ENCODE measurements around the gene RNF212B.
A peak's percentile ranks its signal among the peaks of the same experiment; 100 is the strongest.
"Not testable (repeated sequence)": the region's sequence is repeated elsewhere in the genome, so short reads cannot be mapped to it uniquely, and the experiment has no call there.

The RNF212B gene

DNA sequence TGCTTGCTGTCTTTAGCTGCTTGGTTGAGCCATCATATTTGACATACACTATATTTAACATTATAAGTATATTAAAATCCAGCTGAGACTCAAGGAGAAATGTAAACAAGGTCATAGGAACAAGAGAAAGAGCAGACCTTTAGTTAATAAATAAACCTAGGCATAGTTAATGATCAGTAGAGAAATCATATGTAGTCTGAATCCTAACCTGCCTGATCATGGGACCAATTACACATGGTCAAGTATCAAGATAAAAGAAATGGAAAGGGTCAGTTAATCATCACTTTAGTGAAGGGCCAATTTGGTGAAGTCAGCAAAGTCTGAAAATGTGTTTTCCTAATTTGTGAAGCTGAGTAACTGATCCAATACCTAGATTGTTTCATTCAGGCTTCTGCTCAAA is 7.5 kb downstream of the RNF212B start:
- no peak for DNase-seq

DNA sequence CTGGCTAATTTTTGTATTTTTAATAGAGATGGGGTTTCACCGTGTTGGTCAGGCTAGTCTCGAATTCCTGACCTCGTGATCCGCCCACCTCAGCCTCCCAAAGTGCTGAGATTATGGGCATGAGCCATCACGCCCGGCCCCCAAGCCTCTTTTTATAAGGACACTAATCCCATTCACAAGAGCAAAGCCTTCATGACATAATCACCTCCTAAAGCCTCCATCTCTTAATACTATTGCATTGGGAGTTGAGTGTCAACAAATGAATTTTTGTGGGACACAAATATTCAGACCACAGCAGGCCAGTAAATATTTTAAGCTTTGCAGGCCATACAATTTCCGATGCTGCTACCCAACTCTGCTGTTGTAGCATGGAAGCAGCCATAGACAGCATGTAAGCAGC is 10.9 kb downstream of the RNF212B start:
- no peak for DNase-seq

DNA sequence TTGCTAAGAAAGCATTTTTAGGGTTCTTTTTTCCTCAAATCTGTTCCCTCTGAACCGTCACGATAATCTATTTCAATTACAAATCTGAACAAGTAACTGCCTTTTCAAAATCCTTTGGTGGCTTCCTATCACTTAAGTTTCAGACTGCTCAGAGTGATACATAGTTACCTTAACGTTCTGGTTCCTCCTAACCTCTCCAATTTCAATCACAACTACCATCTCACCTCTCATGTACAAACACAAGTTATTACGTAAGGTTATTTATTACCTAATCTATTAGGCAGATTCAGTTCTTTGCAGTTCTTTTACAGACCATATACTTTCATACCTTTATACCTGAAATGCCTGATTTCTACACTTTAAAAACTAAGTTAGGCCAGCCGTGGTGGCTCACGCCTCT is 12.1 kb downstream of the RNF212B start:
- DNase-seq, result no peak

DNA sequence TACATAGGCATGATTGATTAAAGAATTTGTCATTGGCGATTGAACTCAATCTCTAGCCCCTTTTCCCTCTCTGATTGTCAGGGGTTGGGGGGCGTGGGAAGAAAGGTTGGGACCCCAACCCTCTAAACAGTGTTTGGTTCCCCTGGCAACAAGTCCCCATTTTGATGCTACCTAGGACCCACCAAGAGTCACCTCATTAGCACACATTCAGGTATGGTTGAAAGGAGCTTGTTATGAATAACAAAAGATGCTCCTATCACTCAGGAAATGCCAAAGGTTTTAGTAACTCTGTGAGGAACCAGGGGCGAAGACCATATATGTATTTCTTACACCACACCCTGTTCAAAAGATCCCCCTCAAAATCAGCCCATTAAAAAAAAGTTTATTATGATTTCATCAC is 14.3 kb downstream of the RNF212B start:
- no peak for DNase-seq

DNA sequence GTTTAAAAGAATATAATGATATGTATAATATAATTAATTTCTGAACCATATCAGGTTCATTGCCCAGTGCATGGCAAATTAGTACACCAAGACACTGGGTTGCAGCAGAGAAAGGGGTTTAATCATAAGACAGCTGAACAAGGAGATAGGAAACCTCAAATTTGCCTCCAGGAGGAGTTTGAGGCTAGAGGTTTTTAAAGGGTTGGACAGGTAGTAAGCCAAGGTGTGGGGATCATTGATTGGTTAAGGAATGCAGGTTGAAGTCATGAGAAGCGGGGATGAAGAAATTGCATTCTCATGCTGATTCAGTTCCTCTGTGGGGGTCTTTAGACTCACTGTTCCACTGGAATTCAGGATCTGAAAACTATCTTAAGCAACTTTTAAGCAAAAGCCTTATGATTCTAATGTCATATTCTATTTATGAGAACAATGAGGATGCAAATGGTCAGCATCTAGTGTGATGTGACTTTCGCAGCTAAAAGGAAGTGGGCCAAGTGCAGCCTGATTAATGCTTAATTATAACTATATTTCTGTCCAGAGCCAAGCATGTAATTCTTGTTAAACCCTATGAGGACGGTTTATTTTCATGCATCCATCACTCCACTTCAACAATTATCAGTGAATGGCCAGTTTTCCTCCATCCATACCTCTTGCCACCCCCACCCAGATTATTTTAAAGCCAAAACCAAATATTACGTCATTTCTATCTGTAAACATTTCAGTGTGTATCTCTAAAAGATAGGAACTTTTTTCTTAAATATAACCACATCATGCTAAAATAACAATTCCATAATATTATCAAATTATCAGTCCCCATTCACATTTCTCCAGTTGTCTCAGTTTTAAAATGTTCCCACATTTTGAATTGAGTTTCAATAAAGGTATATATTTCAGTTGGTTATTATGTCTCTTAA is 14.9 kb downstream of the RNF212B start:
- no peak for DNase-seq

DNA sequence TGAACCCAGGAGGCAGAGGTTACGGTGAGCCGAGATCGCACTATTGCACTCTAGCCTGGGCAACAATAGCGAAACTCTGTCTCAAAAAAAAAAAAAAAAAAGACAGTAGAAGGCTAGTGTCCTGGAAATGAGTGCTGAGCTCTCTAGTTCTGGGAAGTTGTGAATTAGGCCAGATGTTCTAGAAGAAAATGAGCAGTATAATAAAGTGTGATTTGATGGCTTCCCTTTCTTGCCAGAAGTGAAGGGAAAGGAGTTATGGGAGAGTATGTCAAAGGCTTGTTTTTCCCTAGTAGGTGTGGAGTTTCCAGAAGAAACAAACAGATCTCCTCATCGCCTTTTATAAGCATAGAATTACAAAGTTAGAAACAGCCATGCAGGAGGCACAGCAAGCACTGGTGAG is 20.5 kb downstream of the RNF212B start:
- no peak for DNase-seq

DNA sequence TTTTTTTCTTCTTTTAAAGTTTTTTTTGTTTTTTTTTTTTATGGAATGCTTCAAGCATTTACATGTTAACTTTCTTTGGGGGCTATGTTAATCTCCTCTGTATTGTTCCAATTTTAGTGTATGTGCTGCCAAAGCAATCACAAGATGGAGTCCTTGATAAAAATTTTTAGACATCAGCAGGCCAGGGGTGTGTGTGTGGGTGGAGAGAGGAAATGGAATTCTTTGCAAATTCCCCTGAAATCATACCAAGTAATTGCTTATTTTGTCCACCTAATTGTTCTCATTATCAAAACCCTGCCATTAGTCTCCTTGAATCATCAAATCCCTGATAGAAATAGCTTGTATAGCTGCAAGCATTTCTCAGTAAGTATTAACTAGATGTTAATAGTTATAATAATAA is 21.7 kb downstream of the RNF212B start:
- DNase-seq, result no peak

DNA sequence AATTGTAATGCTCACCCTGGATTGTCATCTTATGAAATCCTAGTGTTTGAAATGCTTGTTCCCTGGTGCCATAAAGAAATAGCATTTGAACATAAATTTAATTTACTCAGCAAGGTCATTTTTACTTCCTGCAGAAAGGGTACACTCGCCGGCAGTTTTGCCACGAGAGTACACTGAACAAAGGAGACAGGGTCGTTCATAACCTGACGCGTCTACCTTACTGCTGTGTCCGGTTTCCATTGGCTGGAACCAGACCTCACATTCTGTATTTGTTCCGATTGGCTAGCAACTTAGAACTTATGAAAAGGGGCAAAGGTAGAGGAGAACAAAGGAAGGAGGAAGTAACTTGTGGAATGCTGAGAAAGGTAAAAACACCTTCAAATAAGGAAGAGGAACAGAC is 23.1 kb downstream of the RNF212B start:
- not testable (repeated sequence) for DNase-seq

DNA sequence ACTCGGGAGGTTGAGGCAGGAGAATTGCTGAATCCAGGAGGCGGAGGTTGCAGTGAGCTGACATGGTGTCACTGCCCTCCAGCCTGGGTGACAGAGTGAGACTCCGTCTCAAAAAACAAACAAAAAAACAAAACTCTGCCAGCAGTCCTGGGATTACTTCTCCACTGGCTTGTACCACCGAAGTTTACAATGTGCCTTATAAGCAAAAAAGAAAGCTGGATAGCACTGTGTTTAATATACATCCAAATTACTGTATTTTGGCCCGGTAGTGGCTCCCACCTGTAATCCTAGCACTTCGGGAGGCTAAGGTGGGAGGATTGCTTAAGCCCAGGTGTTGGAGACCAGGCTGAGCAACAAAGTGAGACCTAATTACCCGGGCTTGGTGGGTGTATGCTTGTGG is 31.5 kb downstream of the RNF212B start:
- DNase-seq, result no peak

DNA sequence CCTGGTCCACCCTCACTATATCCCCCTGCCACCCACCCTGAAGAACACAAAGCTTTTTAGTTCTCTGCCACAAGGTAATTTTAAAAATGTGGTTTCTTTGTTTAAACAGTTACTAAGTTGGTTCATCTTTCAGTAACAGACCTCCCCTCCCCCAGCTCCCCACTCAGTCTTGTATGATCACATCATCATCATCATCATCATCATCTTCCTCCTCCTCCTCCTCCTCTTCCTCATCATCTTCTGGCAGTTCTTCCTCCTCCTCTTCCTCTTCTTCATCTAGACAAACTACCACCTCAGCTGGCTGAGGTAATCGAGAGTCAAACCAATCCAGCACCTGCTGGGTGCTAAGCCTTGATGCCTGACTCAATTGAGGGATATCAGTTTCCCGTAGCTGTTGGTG is 37.7 kb downstream of the RNF212B start:
- DNase-seq, result no peak

DNA sequence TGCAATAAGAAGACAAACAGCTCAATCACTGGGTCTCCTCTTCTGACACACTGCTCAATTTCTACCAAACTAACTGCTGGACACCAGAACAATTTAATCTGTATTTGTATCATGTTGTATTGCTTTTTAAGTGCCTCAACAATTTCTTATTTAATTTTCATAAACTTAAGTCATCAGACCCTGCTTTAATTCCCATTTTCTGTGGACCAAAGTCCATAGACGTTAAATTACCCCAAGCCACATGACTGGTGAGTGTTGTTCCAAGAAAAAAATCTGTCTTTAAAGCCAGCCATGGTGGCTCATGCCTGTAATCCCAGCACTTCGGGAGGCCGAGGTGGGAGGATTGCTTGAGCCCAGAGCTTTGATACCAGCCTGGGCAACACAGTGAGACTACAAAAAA is 39.5 kb downstream of the RNF212B start:
- no peak for DNase-seq

DNA sequence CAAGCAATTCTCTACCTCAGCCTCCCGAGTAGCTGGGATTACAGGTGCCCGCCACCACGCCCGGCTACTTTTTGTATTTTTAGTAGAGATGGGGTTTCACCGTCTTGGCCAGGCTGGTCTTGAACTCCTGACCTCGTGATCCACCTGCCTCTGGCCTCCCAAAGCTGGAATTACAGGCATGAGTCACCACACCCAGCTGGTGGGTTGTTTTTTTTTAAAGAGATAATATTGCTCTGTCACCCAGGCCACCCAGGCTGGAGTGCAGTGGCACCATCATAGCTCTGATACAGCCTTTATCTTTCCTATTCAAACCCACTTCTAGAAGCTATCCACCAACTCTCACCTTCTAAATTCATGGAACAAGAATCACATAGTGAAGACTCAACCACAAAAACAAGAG is 40.2 kb downstream of the RNF212B start:
- DNase-seq, result not testable (repeated sequence)

DNA sequence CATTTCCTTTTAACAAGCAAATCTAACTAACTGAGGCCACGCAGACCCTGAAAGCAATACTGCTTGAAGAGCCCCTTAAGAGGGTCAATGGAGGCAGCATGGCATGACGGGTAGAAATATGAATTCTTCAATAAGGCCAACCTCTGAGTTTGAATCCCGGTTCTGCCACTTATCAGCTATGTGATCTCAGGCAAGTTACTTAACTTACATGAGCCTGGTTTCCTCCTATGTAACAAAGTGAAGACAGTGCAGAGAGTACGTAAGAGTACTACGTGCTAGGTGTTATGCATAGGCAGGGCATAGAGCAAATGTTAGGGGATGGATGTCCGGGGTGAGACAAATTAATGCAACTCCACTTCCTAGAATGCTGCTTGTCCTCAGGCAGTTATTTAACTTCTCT is 43.5 kb downstream of the RNF212B start:
- DNase-seq, result no peak

DNA sequence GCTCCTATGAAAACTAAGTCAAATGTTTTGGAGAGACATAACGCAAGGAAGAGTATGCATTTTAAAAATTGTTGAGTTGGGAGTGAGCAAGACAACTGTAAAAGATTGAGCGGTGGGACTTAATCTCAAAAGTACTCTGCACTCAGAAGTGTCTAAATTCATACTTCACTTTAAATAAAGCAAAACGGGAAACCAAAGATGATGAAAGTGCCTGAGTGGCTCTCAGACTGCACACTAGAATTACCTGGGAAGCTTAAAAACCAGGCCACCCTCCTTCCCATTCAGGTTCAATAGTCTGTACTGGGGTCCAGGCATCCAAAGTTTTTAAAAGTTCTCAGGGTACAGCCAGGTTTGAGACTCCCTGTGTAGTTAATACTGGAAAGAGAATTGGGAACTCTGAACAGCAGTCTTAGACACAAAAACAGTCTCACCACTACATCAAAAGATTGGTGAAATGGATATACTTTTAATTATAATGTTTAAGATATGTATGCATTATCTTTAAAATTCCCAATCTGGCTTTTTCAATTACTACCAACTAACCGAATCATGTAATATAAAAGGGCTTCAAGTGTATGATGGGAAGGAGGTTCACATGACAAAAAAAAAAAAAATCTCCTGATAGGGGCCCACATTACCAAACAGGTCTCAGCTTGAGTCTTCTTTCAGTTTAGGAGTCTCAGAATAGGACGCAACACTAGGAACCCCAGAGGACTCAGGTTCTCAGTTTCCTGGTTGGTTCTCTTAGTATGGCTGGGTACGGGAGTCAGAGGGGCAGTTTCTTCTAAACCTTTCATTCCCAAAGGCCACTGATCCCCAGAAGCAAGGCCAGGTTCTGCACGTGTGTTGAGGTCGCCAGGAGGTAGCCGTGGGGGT is 47.2 kb downstream of the RNF212B start:
- no peak for DNase-seq

DNA sequence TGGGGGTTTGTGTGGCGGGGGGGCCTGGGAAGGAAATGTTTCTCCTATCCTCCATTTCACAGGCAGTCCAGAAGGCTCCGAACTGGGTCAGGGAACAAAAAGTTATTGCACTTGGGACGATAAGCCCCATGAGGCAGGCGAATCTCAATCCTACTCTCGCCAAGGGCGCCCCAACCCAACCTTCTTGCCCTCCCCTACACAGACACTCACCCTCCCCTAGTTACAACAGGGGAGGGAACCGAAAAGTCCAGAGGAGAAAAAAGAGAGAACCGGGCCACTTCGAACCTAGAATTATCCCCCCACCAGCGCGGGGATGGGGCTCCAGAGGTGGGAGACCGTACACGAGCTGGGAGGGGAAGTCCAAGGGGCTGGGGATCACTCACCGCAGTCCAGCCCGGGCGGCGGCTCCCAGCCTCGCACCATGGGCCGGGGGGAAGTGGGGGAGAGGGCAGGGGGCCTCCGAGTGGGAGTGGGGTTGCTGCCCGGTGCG is 47.8 kb downstream of the RNF212B start:
- no peak for DNase-seq

DNA sequence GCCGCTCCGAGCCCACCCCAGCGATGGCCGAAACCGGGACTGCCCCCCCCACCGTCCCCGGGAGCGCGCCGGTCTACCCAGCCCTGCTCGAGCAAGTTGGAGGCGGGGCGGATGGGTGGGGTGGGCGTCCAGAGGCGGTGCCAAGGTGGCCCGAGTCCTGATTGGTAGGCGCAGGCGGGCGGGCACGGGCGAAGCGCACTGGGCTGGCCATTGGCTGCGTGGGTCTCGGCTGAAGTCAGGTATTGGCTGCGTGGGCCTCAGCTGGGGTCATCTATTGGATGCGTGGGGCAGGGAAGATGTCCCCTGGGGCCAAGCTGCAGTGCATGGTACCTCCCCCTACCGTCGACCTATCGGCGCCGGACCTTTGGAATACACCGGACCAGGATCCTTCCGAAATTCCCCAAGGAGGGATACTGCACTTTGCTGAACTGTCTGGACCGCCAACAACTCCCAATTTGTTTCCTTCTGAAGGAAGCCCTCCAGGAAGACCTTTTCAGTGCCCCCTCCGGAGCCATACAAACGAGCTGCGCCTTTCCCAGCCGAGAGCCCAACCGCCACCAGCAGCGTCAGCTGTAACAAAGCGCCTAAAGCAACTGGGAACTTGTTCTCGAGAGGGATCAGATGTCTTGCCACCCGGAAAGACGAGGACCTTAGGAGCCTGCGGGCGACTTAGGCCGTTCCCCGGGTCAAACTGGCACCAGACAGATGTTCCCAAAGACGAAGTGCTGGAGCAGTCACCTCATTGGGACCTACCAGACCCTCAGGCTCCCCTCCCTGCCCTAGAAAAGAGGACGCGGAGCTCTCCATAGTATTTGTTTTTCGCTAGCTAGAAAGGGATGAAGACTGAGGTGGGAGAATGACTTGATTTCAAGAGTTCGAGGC is 48.5 kb downstream of the RNF212B start, which contains the start of gene HOMEZ:
Gene HOMEZ (minus strand): TSS at position 113 of the 882 bp plus-strand sequence. CDS start 180 bp downstream, outside the sequence.
- DNase-seq, result peak; percentile 87

DNA sequence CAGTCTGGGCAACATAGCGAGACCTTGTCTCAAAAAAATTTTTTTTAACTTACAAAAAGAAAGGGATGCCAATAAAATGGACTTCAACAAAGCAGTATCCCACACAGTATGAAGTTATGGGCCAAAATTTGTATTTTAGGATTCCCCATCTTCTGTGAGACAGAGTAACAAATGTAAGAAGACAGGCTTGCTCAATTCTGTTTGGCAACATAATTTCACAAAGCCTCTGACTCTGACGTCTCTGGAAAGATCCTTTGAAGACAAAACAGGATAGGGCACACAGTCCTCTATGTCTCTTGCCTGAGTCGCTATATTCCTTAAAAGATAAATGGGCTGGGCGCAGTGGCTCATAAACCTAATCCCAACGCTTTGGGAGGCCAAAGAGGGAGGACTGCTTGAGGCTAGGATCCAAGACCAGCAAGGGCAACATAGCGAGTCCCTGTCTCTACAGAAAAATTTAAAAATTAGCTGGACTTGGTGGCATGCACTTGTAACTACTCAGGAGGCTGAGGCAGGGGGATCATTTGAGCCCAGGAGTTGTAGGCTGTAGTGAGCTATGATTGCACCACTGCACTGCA is 49.3 kb downstream of the RNF212B start:
- DNase-seq, result no peak

DNA sequence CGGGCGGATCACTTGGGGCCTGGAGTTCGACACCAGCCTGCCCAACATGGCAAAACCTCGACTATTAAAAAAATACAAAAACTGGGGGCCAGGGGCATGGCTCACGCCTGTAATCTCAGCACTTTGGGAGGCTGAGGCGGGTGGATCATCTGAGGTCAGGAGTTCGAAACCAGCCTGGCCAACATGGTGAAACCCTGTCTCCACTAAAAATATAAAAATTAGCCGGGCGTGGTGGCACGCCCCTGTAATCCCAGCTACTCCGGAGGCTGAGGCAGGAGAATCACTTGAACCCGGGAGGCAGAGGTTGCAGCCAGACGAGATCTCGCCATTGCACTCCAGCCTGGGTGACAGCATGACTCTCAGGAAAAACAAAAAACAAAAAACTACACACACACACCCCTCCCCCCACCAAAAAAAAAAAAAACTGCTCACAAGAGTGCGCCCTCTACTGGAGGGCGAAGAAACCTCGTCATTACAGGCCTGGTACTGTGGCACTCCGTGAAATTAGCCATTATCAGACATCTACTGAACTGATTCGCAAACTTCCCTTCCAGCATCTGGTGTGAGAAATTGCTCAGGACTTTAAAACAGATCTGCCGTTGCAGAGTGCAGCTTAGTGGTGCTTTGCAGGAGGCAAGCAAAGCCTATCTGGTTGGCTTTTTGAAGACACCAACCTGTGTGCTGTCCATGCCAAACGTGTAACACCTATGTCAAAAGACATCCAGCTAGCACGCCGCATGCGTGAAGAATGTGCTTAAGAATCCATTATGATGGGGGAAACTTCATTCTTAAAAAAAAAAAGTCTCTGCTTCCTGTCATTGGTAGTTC is 57.2 kb downstream of the RNF212B start:
- DNase-seq, result no peak

DNA sequence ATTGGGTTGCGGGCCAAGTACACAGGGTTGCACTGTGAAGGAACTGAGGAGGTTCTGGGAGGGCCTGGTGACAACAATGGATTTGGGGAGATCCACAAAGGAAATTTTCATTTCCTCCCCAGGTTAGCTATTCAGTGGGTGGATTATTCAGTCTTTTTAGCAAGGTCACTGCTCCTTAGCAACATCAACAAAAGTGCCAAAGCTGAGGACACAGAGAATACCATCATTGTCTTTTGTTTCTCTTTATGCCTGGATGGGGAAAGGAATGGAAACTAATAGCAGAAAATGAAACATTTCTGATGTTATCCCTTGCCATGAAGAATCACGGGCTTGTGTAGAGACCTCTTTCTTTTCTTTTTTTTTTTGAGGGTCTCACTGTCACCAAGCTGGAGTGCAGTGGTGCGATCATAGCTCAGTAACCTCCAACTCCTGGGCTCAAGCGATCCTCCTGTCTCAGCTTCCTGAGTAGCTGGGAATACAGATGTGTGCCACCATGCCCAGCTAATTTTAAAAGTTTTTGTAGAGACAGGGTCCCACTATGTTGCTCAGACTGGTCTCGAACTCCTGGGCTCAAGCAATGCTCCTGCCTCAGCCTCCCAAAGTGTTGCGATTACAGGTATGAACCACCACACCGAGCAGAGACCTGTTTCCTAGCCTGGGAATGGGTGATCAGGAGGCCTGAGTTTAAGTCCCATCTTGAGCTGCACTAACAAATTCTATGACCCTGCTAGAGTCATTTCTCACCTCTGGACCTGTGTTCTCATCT is 58.5 kb downstream of the RNF212B start:
- no peak for DNase-seq

DNA sequence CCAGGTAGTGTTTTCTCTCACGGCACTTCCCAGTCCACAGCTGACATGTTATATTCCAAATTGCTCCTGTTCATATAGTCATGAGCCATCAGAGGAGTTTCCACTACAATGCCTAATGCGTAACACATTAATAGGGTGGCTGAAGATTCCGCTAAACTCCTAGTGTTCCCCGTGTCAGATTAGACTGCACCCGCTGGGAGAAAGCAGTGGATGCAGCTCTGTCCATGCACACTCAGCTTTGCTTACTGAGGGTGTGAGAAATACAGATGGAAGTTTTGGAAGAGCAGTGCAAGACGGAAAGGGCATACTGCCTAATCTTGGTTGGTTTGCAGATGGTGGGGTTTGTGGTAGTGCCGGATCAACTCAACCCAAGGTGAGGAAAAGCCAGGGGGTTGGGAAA is 59.4 kb downstream of the RNF212B start:
- no peak for DNase-seq
